Heart left ventricle (tissue), 13 donors: Measurements from ENCODE around the gene PALM3.

Experiments used
- CTCF ChIP-seq, 12 donors: fragments of 200-600 bp; sonication (generic) in 4 of 12; IDR thresholded peaks; one replicate each; pipeline versions ENCODE4 v1.5.0 to v1.8.0; 2018 to 2022; ENCODE audit warnings: antibody characterized with exemption in 12 of 12, mild to moderate bottlenecking in 5 of 12
- POLR2A ChIP-seq, 2 donors: fragments of 450-650 bp; IDR thresholded peaks; one replicate each; pipeline ENCODE4 v1.6.1; 2017; ENCODE audit warnings: antibody characterized with exemption in 2 of 2, mild to moderate bottlenecking in 2 of 2, moderate library complexity in 2 of 2
- donor health status: ischemic (EF 13 %, LVEDD 7.1; RV severe dilation, severe dysfunction).
- donor health status: DM: no; HTN: yes; CAD: no.
- donor health status: DM: no; HTN: no; CAD: no.
- donor health status: ischemic (EF 25% LVEDD 6.9; RV normal size, moderate dysfunction).
- donor health status: ischemic (EF 25% LVEDD 5.7; RV mildly dilated, moderate dysfunction).
- donor health status: ischemic (EF 35%, LVEDD 5.7; RV mildly dilated, moderate dysfunction).
- donor health status: nonischemic (EF 11% LVEDD 7.7; RV severe dilation, severe dysfunction).
- donor health status: DM: yes; HTN: yes; CAD: no.
- donor health status: PGD.
- donor health status: ischemic (EF 29% LVEDD 5.4; RV normal size, mild dysfunction).
- donor health status: nonischemic (EF 23%, LVEDD 6.1; RV moderate dilation, normal function).

- TF ChIP-seq POLR2A (IDR thresholded peaks at IDR 0.05) (no peak), CTCF (IDR thresholded peaks at IDR 0.05) (peak; percentile 41 to 68 (median 57))
These were observed 2.8 kb downstream of the PALM3 start for GRCh38 chr19:14059093-14059480.
